ENCODE data around the gene ATP2A3.

DNA sequence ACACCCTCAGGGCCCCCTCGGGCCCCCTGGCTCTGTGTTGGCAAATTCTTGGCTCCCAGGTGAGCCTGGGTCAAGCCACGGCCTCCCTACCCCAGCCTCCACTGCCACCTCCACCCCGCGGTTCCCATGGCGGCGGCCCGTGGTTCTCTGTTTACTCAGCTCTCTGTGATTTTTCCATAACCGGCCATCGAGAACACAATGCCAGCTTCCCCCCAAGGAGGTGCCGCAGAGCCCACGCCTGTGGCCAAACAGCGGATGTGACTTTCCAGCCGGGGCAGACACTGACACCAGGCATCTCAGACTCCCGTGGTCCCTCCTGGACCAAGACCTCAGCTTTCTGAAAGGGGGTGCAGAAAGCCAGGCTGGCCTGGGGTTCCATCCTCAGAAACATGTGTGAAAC, 21.6 kb upstream of the ATP2A3 start:
- TF ChIP-seq EP300 (conservative IDR thresholded peaks at IDR 0.05; ENCODE audit: poor library complexity, severe bottlenecking) (no peak), EZH2 (IDR thresholded peaks at IDR 0.05; ENCODE audit: borderline replicate concordance, insufficient read depth, low read length, poor library complexity, severe bottlenecking) (no peak)
- TF ChIP-seq, protein P1, sequence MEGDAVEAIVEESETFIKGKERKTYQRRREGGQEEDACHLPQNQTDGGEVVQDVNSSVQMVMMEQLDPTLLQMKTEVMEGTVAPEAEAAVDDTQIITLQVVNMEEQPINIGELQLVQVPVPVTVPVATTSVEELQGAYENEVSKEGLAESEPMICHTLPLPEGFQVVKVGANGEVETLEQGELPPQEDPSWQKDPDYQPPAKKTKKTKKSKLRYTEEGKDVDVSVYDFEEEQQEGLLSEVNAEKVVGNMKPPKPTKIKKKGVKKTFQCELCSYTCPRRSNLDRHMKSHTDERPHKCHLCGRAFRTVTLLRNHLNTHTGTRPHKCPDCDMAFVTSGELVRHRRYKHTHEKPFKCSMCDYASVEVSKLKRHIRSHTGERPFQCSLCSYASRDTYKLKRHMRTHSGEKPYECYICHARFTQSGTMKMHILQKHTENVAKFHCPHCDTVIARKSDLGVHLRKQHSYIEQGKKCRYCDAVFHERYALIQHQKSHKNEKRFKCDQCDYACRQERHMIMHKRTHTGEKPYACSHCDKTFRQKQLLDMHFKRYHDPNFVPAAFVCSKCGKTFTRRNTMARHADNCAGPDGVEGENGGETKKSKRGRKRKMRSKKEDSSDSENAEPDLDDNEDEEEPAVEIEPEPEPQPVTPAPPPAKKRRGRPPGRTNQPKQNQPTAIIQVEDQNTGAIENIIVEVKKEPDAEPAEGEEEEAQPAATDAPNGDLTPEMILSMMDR (IDR thresholded peaks at IDR 0.05; ENCODE audit: poor library complexity, severe bottlenecking), result no peak

Measured in neural cell (in vitro differentiated cells).